ENCODE results near the gene GEMIN7.

GEMIN7 gene

GRCh38 chr19:45061965-45062364, 17.1 kb upstream of the GEMIN7 start:
- no peak for DNase-seq (ENCODE audit: low spot score)

GRCh38 chr19:45063851-45064801, 14.9 kb upstream of the GEMIN7 start:
- DNase-seq (ENCODE audit: low spot score): no peak

GRCh38 chr19:45066921-45067661, 12.0 kb upstream of the GEMIN7 start:
- DNase-seq (ENCODE audit: low spot score): no peak

- DNase-seq (ENCODE audit: low spot score): no peak
Measured at GRCh38 chr19:45068041-45068440, 11.0 kb upstream of the GEMIN7 start.

- DNase-seq (ENCODE audit: low spot score): peak; percentile 73
Measured at GRCh38 chr19:45069056-45069455, 10.0 kb upstream of the GEMIN7 start.

DNA sequence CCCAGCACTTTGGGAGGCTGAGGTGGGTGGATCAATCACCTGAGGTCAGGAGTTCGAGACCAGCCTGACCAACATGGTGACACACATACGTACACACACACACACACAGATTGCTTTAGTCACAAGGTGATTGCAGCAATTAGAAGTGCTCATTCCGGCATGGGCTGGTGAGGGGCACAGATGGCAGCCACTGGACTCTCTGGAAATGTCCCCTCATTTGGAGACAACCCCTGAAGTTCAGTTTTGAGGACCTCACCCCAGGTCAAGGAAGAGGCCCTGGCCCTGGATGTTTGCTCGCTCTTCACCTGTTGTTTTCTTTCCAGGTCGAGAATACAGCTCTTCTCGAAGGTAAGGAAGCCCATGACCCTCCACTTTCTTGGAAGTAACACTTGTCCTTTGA, 8.8 kb upstream of the GEMIN7 start:
- DNase-seq (ENCODE audit: low spot score): no peak

GRCh38 chr19:45070861-45071544, 8.1 kb upstream of the GEMIN7 start:
- DNase-seq (ENCODE audit: low spot score): no peak

DNA sequence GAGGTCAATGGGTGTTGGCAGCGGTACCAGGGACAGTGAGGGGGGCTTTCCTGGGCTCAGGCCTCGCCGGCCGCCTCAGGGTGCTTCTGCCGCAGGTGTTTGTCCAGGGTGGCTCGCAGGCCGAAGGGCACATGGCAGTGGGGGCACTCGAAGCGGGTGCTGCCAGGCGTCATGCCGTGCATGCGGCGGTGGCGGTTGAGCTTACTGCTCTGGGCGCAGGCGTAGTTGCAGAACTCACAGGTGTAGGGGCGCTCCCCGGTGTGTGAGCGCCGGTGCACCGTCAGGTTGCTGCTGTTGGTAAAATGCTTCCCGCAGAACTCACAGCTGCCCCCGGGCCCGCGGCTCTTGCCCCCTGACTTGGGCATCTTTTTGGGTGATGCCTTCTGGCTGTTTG, 7.5 kb upstream of the GEMIN7 start:
- DNase-seq (ENCODE audit: low spot score): no peak

- no peak for DNase-seq (ENCODE audit: low spot score)
Measured at GRCh38 chr19:45071969-45072790, 6.9 kb upstream of the GEMIN7 start.

GRCh38 chr19:45074744-45075300, 4.2 kb upstream of the GEMIN7 start:
- DNase-seq (ENCODE audit: low spot score): no peak

- DNase-seq (ENCODE audit: low spot score): no peak
Measured at GRCh38 chr19:45075301-45076028, 3.6 kb upstream of the GEMIN7 start.

- no peak for DNase-seq (ENCODE audit: low spot score)
Measured at GRCh38 chr19:45076029-45076850, 2.8 kb upstream of the GEMIN7 start, which contains the start of gene ZNF296. TSS of gene ZNF296 (minus strand) at chr19:45076478. CDS start at chr19:45076373, 105 bp downstream.

- DNase-seq (ENCODE audit: low spot score): no peak
Measured at GRCh38 chr19:45076851-45077730, 2.0 kb upstream of the GEMIN7 start.

DNA sequence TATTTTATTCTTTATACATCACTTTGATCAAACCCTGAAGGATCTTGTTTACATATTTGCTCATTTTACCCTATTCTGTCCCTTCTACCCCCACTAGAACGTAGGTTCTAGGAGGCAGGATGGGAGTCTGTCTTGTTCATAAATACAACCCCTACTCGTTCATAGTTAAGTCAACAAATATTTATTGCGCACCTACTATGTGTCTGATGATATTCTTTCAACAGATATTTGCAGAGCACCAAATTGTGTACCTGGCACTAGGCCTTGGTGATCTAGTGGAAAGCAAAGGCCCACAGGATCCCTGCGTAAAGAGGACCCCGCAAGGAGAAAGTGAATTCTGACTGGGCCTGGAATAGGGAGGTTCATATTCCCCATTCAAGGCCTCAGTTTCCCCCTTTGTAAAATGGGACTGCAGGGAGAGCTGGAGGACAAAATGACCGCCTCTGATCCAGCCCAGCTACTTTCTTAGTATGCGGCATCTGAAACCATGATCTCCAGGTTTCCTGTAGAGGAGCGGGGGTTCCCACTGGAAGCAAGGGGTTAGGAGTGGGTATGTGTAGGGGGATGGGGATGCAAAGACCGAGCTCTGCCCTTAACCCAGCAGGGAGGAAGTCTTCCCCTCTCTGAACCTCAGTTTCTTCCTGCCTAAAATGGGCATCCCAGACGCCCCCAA, 534 bp upstream of the GEMIN7 start:
- DNase-seq (ENCODE audit: low spot score): no peak

DNA sequence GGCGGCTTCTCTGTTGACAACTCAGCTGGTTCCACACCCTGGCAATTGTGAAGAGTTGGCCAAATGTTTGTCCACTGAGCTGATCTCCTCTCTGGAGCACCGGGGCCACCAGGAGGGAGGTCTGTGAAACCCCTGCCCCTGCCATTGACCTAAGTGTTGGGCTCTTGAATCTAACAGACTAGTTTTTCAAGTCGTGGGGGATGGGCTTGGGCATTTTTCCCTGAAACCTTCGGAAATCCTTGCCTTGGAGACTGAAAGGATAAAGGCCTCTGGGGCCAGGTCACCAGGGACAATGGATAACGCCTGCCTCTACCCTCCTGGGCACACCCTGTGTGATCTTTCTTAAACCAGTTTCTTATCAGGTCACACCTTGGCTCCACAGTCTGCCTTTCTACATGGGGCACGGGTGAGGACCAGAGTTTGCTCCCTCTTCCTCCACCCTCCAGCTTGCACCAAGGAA, 881 bp downstream of the GEMIN7 start:
- no peak for DNase-seq (ENCODE audit: low spot score)

- DNase-seq (ENCODE audit: low spot score): no peak
Measured at GRCh38 chr19:45082170-45082569, 3.1 kb downstream of the GEMIN7 start.

DNA sequence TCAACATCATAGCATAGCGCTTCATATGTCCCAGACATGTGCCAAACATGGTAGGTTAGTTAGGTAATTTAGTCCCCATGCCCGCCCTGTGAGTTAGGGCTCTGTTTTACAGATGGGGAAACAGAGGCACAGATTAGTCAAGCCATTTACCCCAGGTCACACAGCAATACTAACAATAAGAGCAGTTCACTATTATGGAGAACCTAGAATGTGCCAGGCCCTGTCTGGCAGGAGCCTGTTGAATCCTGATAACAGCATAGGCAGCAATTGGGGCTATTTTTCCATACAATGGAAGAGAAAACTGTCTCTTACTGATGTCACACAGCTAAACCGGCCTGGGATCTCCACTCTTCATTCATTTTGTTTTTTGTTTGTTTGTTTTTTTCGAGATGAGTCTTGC, 7.4 kb downstream of the GEMIN7 start:
- no peak for DNase-seq (ENCODE audit: low spot score)

GRCh38 chr19:45087531-45087930, 8.5 kb downstream of the GEMIN7 start:
- DNase-seq (ENCODE audit: low spot score): no peak

Measured in COLO829 (cell line).